ENCODE data around the gene CD37. TPM values are rescaled to one million over a fixed set of nuclear protein-coding genes. Genes with fewer than 3 reads are reported as not detected.

Gene CD37
- total RNA-seq, 1 experiment from 2014 or later = not detected

GRCh38 chr19:49327878-49328544 lies 7.2 kb upstream of the CD37 start:
- Mint-ChIP-seq H3K9me3 (peaks cover 2 to 5% of the 10 kb centered on the region in 2 experiments; a peak in 1 of 5 replicates), H3K27me3 (ENCODE audit: low read depth) (no peaks in the 10 kb centered on the region; the same call in none of the 2 replicates), H3K4me3 (no peak overlapping the region), H3K4me1 (peaks cover 4 to 6% of the 10 kb centered on the region in 2 experiments; a peak in 3 of 4 replicates), H3K36me3 (ENCODE audit: insufficient read depth in 1 of 3, low read depth in 3 of 3) (peaks cover 3 to 37% (median 11%) of the 10 kb centered on the region in 3 experiments; a peak in 5 of 7 replicates), H3K27ac (no peak overlapping the region)
- peak; percentile 51 for DNase-seq
- no peak overlapping the region for H2BK15ac ChIP-seq (ENCODE audit: low read depth, low read length)
- H3K14ac ChIP-seq (ENCODE audit: insufficient read depth, low read length) = no peak overlapping the region
- WGBS (ENCODE audit: extremely low coverage, insufficient read length, low lambda C conversion rate) = no CpG with 5 or more reads among the region's 2 CpGs
- H3K79me1 ChIP-seq (ENCODE audit: insufficient read depth, low read depth, low read length, poor library complexity, severe bottlenecking) = no peaks in the 10 kb centered on the region
- H3K9ac ChIP-seq (ENCODE audit: extremely low read depth, insufficient read length, low read length) = no peak overlapping the region
- no peak overlapping the region for H2AK5ac ChIP-seq (ENCODE audit: insufficient read length, low read length)
- H2AFZ ChIP-seq (ENCODE audit: low read length) = no peak overlapping the region
- no peak overlapping the region for H2BK12ac ChIP-seq (ENCODE audit: insufficient read length, low read depth, low read length)
- H3K79me2 ChIP-seq (ENCODE audit: insufficient read depth, low read length) = no peaks in the 10 kb centered on the region
- H3K27ac ChIP-seq (ENCODE audit: insufficient read length, low read depth, low read length) = no peak overlapping the region
- no peaks in the 10 kb centered on the region for H4K20me1 ChIP-seq (ENCODE audit: control insufficient read depth, insufficient read depth, insufficient read length)
- H4K5ac ChIP-seq (ENCODE audit: insufficient read length, low read depth, low read length) = no peak overlapping the region
- no peaks in the 10 kb centered on the region for H3K4me1 ChIP-seq (ENCODE audit: insufficient read depth, low read length)
- H4K8ac ChIP-seq (replicated peaks; ENCODE audit: insufficient read length, low read depth, low read length) = no peak overlapping the region
- H3K18ac ChIP-seq (ENCODE audit: insufficient read length, low read depth, low read length) = no peak overlapping the region
- H2BK20ac ChIP-seq (ENCODE audit: low read depth, low read length, poor library complexity, severe bottlenecking) = no peak overlapping the region
- H4K91ac ChIP-seq (ENCODE audit: insufficient read length, low read depth, low read length) = no peak overlapping the region
- no peak overlapping the region for H3K4ac ChIP-seq (ENCODE audit: low read depth, low read length)
- peak; percentile 80 for TF ChIP-seq CTCF (conservative IDR thresholded peaks at IDR 0.05)
- H3K27me3 ChIP-seq (ENCODE audit: insufficient read depth, low read length) = no peaks in the 10 kb centered on the region
- H3K9me3 ChIP-seq (ENCODE audit: control insufficient read depth, low read depth, low read length) = no peaks in the 10 kb centered on the region
- no peak overlapping the region for H3K4me2 ChIP-seq (ENCODE audit: insufficient read depth, insufficient read length, low read length)
- H2BK120ac ChIP-seq (ENCODE audit: low read depth, low read length, poor library complexity, severe bottlenecking) = no peak overlapping the region
- H2BK5ac ChIP-seq (ENCODE audit: insufficient read length, low read length) = no peak overlapping the region
- no peak overlapping the region for H3K23ac ChIP-seq (ENCODE audit: insufficient read length, low read depth, low read length)
- no peaks in the 10 kb centered on the region for H3K23me2 ChIP-seq (ENCODE audit: insufficient read length, low read depth, low read length, poor library complexity, severe bottlenecking)
- no peak overlapping the region for H3K56ac ChIP-seq (ENCODE audit: insufficient read length, low read depth, low read length)
- no peak overlapping the region for H3T11ph ChIP-seq (ENCODE audit: low read length)

Measured in H9 (cell line).